GM12872 (cell line): Measurements from ENCODE around the gene PDE8A.

Source experiments
- CTCF ChIP-seq: IDR thresholded peaks from 3 replicates; pipeline ENCODE4 v1.5.1; 2011; ENCODE audit warnings: low read depth, mild to moderate bottlenecking, low read length, moderate library complexity; ENCODE audit not compliant: insufficient read depth

The PDE8A gene

GRCh38 chr15:84951736-84952135 lies 29.9 kb upstream of the PDE8A start:
- no peak for TF ChIP-seq CTCF

GRCh38 chr15:84953136-84953535 lies 28.5 kb upstream of the PDE8A start:
- no peak for TF ChIP-seq CTCF

GRCh38 chr15:84953726-84954125 lies 27.9 kb upstream of the PDE8A start:
- no peak for TF ChIP-seq CTCF

GRCh38 chr15:84955089-84955848 lies 26.4 kb upstream of the PDE8A start:
- TF ChIP-seq CTCF: peak; percentile 81

- TF ChIP-seq CTCF: no peak
Observed at GRCh38 chr15:84956199-84956598, 25.5 kb upstream of the PDE8A start.

- no peak for TF ChIP-seq CTCF
Observed at GRCh38 chr15:84960391-84961113, 21.1 kb upstream of the PDE8A start.

GRCh38 chr15:84961114-84961452 lies 20.6 kb upstream of the PDE8A start:
- no peak for TF ChIP-seq CTCF
